GM10266 (cell line): ENCODE results near the gene XXYLT1.

Experiments
- DNase-seq: peaks from one replicate; pipeline ENCODE4 v3.0.0; 2012; ENCODE audit errors: extremely low spot score
- TF ChIP-seq, protein P1 (sequence below): IDR thresholded peaks from 2 replicates; pipeline ENCODE4 v1.5.1; 2012; ENCODE audit warnings: mild to moderate bottlenecking, low read depth; ENCODE audit not compliant: control insufficient read depth, insufficient read depth; ENCODE audit errors: missing control alignments

Gene XXYLT1

DNA sequence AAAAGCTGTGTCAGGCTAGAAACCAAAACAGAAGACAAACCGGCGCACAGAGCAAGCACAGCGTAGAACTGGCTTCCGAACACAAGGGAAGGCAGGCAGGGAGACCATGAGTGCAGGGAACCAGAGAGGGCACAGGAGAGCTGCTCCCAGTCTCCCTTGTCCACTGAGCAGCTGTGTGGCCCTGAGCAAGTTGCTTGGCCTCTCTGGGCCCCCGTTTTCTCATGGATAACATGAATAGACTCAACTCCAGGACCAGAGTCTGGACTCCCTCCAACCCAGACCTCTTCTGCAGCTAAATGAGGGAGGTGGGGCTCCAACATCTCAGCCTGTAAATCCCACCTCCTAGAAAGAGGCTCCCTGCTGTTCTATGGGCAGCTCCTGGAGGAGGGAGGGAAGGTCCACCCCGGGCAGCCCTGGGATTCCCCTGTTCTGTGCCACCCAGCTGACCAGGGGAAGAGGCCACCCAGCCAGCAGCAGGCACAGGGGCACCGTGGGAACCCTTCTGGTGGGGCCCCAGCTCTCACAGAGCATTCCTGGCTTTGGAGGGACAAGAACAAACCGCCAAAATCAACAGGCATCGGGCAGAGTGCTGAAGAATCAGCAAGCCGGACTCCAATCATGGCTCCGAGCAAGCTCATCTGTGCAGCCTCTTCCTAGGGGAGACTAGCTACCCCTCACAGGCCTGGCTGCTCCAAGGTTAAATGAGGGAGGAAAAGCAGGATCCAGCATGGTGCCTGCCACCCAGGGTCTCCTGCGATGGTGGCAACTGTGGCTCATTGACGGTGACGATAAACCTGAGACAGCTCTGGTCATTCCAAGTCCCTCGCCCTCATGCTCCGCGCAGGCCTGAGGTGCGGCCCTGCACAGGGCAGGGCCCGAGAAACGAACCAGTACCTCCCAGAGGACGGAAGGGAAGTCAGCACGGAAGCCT lies 15.1 kb downstream of the XXYLT1 start:
- peak; percentile 8 for DNase-seq
- TF ChIP-seq, protein P1, sequence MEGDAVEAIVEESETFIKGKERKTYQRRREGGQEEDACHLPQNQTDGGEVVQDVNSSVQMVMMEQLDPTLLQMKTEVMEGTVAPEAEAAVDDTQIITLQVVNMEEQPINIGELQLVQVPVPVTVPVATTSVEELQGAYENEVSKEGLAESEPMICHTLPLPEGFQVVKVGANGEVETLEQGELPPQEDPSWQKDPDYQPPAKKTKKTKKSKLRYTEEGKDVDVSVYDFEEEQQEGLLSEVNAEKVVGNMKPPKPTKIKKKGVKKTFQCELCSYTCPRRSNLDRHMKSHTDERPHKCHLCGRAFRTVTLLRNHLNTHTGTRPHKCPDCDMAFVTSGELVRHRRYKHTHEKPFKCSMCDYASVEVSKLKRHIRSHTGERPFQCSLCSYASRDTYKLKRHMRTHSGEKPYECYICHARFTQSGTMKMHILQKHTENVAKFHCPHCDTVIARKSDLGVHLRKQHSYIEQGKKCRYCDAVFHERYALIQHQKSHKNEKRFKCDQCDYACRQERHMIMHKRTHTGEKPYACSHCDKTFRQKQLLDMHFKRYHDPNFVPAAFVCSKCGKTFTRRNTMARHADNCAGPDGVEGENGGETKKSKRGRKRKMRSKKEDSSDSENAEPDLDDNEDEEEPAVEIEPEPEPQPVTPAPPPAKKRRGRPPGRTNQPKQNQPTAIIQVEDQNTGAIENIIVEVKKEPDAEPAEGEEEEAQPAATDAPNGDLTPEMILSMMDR = no peak

DNA sequence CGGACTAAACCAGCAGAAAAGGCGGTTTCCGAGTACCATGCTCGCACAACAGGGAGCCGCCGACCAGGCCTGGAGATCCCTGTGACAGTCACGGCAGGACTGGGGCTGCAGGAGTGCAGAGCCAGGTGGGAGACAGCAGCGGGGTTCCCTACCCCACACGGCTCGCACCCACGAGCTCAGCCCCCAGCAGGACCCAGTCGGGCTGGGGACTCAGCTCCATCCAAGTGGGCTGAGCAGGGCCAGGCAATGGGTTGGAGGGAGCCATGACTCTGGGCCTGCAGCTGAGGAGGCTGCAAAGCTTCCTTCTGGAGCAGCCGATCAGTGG lies 15.8 kb downstream of the XXYLT1 start:
- TF ChIP-seq, protein P1 = no peak
- DNase-seq = peak; percentile 6

DNA sequence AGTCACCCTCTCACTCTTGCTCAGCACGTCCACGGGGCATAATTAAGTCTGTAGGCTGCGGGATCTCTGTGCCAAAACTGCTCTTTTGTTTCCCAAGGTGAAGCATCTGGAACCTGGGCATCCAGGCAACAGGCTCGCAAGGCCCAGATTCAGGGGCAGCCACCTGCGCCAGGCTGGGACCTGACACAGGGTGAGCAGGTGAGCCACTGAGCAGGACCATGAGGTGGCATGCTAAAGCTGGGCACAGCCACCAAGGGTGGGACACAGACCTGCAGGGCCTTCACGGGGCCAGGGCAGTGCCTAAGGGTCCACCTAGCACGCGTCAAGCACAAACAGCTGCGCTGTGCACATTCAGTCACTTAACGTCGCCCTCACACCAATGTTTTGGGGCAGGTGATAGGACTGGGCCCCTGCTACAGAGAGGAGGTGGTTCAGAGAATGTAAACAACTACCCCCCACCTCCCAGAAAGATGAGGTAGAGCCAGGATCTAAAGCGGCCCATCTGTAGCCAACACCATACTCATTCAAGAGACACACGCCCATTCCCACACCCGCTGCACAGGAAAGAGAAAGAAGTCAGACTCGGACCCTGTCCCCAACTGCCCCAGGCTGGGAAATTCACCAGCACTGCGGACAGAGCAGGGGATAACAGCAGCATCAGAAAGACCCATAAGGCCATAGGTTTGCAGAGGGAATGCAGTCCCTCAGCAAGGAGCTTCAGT lies 16.3 kb downstream of the XXYLT1 start:
- DNase-seq = peak; percentile 6
- TF ChIP-seq, protein P1 = no peak

DNA sequence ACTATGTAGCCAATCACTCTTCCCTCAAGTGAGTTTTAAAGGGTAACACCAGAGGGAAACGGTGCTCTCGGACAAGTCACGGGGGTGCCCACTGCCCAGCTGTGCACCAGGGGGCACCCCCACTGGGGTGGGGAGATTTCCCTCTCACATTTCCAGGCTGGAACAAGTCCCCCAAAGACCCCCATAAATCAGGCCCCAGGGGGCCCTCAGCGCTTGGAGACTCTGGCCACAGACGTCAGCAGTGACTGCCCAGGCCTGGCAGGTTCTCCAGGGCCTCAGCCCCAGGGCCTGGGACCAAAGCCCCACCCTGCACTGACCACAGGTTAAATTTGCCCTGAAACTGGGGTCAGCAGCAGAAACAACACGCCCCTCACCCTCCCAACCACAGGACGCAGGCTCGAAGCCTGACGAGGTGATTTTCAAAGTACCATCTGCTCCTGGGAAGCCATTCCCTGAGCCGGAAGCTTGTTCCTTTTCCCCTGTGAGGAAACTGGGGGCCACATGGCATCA lies 17.0 kb downstream of the XXYLT1 start:
- TF ChIP-seq, protein P1 = no peak
- peak; percentile 6 for DNase-seq

DNA sequence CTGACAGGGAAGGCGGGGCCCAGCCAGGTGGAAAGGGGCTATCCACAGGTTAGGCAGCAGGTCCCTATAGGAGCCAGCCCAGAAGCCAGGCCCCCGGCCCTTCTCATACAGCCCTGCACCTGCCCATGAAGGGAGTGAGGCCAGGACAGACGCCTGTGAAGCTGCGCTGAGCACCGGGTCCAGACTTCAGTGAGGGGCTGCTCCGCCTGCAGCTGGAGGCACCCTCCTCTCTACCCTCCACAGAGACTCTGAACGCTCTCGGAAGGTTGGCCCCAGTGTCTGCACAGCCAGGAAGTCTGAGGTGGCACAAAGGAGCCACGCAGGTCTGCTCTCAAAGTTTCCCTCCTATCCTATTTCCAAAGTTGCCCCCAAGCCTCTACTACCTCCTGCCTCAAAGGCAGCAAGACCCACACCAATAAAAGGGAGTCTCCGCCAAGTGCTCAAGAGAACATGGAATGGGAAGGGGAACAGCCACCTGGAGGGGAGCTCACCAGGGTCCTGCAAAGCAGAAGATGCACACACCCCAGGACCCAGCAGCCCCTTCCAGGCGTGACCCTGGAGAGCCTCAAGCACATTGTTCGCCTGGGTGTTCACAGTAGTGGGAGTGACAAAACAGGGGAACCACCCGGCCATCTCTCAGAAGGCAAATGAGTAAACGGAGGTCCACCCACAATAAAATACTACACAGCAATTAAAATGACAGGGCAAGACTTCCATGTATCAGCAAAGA lies 19.5 kb downstream of the XXYLT1 start:
- TF ChIP-seq, protein P1 = no peak
- peak; percentile 56 for DNase-seq

DNA sequence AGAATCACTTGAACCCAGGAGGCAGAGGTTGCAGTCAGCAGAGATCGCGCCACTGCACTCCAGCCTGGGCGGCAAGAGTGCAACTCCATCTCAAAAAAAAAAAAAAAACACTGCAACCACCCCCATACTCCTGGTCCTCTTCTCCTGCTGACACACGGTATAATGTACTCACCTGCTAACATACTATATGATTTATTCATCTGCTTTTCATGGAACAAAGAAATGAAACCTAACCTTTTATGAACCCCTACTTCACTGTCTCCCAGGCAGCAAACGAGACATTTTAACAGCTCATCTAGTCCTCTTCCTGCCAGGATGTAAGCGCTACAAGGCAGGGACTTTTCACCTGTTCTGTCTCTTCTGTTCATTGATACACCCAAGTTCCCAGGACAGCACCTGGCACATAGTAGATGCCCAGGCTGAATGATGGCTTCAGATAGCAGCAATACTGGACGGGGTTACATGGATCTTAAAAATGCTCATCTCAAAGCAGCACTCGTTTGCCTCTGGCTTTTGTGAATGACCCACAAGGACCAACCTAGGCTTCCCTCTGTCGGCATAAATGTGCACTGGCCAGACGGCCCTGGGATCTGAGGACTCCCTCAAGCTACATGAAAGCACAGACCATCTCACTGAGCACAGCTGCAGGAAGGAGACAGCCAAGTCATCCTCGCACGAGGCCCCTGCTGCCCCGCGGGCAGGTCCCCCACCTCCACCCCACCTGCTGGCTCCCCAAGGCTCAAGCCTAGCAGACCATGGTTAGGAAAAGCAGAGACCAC lies 20.3 kb downstream of the XXYLT1 start:
- no peak for DNase-seq
- TF ChIP-seq, protein P1 = peak; percentile 58
